Pancreas (tissue), 10 donors: ENCODE measurements around the gene SIL1. TPM values are rescaled to one million over a fixed set of nuclear protein-coding genes. Genes with fewer than 3 reads are reported as not detected.
A peak's percentile ranks its signal among the peaks of the same experiment; 100 is the strongest.

Experiments used
- ATAC-seq, 4 donors: fragments of 200-7000 bp; cut with Tn5 transposase; one replicate each; pipeline versions ENCODE4 v1.8.0 to v1.9.1; 2020; ENCODE audit warnings: mild to moderate bottlenecking in 4 of 4, moderate library complexity in 4 of 4
- DNase-seq, 6 donors: peaks; one replicate each; pipeline ENCODE4 v3.0.0-alpha.2; 2020
- FAIRE-seq: peaks from 2 replicates; lab custom pipeline; 2012; peaks lifted over from hg19 to GRCh38; lab: Jason Lieb, UNC
- H3K27ac ChIP-seq, 4 donors: fragments of 200-600 bp; sonication (generic); 1 replicate in 3 of 4; 2 replicates in 1 of 4; pipeline versions ENCODE4 v1.5.0 to v1.8.0; 2020
- H3K27me3 ChIP-seq, 4 donors: fragments of 200-600 bp; one replicate each; pipeline ENCODE4 v1.8.0; 2021
- H3K36me3 ChIP-seq, 3 donors: fragments of 200-600 bp; sonication (generic) in 1 of 3; one replicate each; pipeline versions ENCODE4 v1.5.0 to v1.8.0; 2020 to 2021
- H3K4me1 ChIP-seq, 3 donors: fragments of 200-600 bp; one replicate each; pipeline ENCODE4 v1.8.0; 2021
- H3K4me3 ChIP-seq, 4 donors: fragments of 200-600 bp; sonication (generic) in 2 of 4; one replicate each; pipeline versions ENCODE4 v1.5.0 to v1.8.0; 2020 to 2021
- H3K9me3 ChIP-seq, 4 donors: fragments of 200-600 bp; one replicate each; pipeline ENCODE4 v1.8.0; 2021
- CTCF ChIP-seq, 4 donors: fragments of 200-600 bp; sonication (generic) in 3 of 4; IDR thresholded peaks; one replicate each; pipeline versions ENCODE4 v1.5.0 to v1.8.0; 2021; ENCODE audit warnings: antibody characterized with exemption in 4 of 4
- WGBS, 2 donors: extraction: QIAGEN DNeasy Blood & Tissue Kit; methylation state at CpG; one replicate each; pipeline ENCODE4 v1.1.7; 2013; 5-methylcytosine and 5-hydroxymethylcytosine counted together
- intact Hi-C, 3 donors: fragments of 100-400 bp; cut with DNase I; formaldehyde crosslinking; loops; one replicate each; pipeline versions ENCODE4 v1.11.1 to v1.14.2; 2022
- polyA plus RNA-seq, 2 donors: library from polyadenylated mRNA; stranded (reverse); fragments of 200-250 nt; gene quantifications; one replicate each; pipeline ENCODE4 v1.2.3, GENCODE V29; 2013
- total RNA-seq, 6 donors: library from RNA; stranded (reverse); fragmentation: NEBNext Ultra II Directional in 4 of 6; extraction: Animal tissue kit (Norgen Biotek cat#: 25700) in 4 of 6; gene quantifications; one replicate each; pipeline versions ENCODE4 v1.2.1 to v1.2.4, GENCODE V29; 2021 to 2023
- donor health status: healthy with polysubstance abuse.
- donor health status: DM: no; HTN: no; CAD: no; lungs with moderate emphysema.
- donor health status: DM: no; HTN: no; CAD: no.
- donor health status: control.
- donor health status: control.
- donor health status: Bipolar disorder and iron deficiency.
- donor health status: DM: yes; HTN: yes; CAD: no.
- donor health status: DM: no; HTN: no; CAD: no.
- donor health status: DM: no; HTN: no; CAD: no.
- donor health status: DM: yes; HTN: yes; CAD: no.

Gene SIL1
- total and polyA plus RNA-seq, 8 donors: 38.6 to 119 (median 55.0) TPM

- DNase-seq (no peak), ATAC-seq (no peak), FAIRE-seq (no peak)
- Histone ChIP-seq H3K36me3 (no peaks in the 10 kb centered on the region), H3K4me3 (no peak overlapping the region), H3K4me1 (no peaks in the 10 kb centered on the region), H3K27ac (no peak overlapping the region), H3K9me3 (no peaks in the 10 kb centered on the region), H3K27me3 (no peaks in the 10 kb centered on the region)
- intact Hi-C loops: no loop called here
- TF ChIP-seq CTCF (IDR thresholded peaks at IDR 0.05): no peak
Observed at GRCh38 chr5:138911441-138911840, 286.7 kb downstream of the SIL1 start.

DNA sequence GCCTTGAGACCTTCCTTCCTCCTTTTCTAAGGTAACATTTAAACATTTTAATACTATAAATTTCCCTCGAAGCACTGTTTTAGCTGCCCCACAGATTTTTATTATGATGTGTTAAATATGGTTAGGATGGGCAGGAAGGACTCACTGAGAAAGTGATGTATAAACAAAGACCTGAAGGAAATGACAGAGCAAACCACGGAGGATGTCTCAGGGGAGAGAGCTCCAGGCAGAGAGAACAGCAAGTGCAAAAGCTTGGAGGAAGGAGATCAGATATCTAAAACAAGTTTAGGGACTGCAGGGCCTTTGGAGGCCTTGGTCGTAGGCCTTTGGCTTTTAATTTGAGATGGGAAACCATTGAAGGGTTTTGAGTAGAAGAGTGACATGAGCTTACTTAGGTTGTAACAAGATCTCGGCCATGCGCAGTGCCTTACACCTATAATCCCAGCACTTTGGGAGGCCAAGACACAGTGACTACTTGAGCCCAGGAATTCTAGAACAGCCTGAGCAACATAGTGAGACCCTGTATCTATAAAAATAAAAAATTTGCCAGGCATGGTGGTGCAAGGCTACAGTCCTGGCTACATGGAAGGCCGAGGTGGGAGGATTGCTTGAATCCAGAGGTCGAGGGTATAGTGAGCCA, 287.5 kb downstream of the SIL1 start:
- no peak overlapping the region for H3K27ac ChIP-seq
- ATAC-seq (no peak), FAIRE-seq (no peak), DNase-seq (no peak)
- intact Hi-C loops: no loop called here
- no peaks in the 10 kb centered on the region for H3K27me3 ChIP-seq
- no peak for TF ChIP-seq CTCF (IDR thresholded peaks at IDR 0.05)
- no peaks in the 10 kb centered on the region for H3K36me3 ChIP-seq
- WGBS, 2 donors: 92 to 96% methylated on average over 7 of the region's 7 CpGs
- no peak overlapping the region for H3K4me3 ChIP-seq
- H3K9me3 ChIP-seq: no peaks in the 10 kb centered on the region
- no peaks in the 10 kb centered on the region for H3K4me1 ChIP-seq

DNA sequence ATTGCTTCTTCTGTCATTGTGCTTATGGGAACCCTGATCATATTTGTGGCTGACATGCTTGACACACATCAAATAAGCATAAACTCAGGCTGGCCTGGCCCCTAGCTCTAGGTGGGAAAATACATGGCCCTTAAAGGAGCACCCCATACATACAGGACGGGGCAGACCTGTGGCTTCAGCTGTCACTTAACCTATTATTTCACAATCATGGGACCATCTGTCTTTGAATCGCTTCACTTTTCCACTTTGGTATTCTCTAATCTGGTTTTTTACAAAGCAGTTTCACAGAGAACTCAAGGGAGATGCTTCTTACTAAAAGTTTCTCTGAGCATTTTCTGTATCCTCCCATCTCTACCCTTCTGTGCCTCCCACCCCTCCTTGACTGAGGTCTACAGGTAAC, 288.4 kb downstream of the SIL1 start:
- WGBS, 2 donors: 93 to 98% methylated on average over 2 of the region's 2 CpGs

DNA sequence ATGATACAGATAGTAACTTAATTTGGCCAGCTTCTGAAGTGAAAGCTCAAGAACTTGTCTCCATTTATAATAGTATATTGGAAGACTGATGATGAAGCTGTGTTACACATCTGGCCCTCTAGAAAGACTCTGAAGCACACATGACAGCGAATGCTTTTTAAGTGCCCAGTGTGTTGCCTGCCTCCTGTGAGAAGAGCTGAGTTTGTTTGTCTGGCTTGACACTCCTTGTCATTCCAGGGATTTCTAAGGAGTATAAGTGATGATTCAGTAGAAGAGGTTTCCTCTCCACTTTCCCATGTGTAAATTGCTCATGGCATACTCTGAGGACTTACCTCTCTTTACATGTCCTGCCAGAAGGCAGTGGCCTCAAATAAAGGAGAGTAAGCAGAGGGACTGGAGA, 292.6 kb downstream of the SIL1 start:
- no peak for TF ChIP-seq CTCF (IDR thresholded peaks at IDR 0.05)
- H3K27ac ChIP-seq: no peak overlapping the region
- DNase-seq: no peak
- H3K36me3 ChIP-seq: no peaks in the 10 kb centered on the region
- no peaks in the 10 kb centered on the region for H3K4me1 ChIP-seq
- H3K9me3 ChIP-seq: no peaks in the 10 kb centered on the region
- WGBS, 2 donors: 97 to 99% methylated on average over 1 of the region's 1 CpG
- intact Hi-C loops: no loop called here
- no peak for FAIRE-seq
- no peaks in the 10 kb centered on the region for H3K27me3 ChIP-seq
- H3K4me3 ChIP-seq: no peak overlapping the region
- ATAC-seq: no peak

More for the DNA sequence above, 288.4 kb downstream of the SIL1 start:
- FAIRE-seq (no peak), ATAC-seq (no peak), DNase-seq (no peak)
- Histone ChIP-seq H3K4me1 (no peaks in the 10 kb centered on the region), H3K27ac (no peak overlapping the region), H3K36me3 (no peaks in the 10 kb centered on the region), H3K4me3 (no peak overlapping the region), H3K27me3 (no peaks in the 10 kb centered on the region), H3K9me3 (no peaks in the 10 kb centered on the region)
- intact Hi-C loops: no loop called here
- no peak for TF ChIP-seq CTCF (IDR thresholded peaks at IDR 0.05)

- H3K9me3 ChIP-seq: no peaks in the 10 kb centered on the region
- FAIRE-seq (no peak), ATAC-seq (peak in 1 of 4 donors; percentile 18), DNase-seq (no peak)
- no peaks in the 10 kb centered on the region for H3K27me3 ChIP-seq
- TF ChIP-seq CTCF (IDR thresholded peaks at IDR 0.05): no peak
- intact Hi-C loops: no loop called here
- no peaks in the 10 kb centered on the region for H3K36me3 ChIP-seq
- H3K4me1 ChIP-seq: peaks cover 0 to 5% (median 0%) of the 10 kb centered on the region in 3 donors
- 87 to 89% methylated on average over 10 of the region's 10 CpGs for WGBS, 2 donors
- no peak overlapping the region for H3K4me3 ChIP-seq
- H3K27ac ChIP-seq: no peak overlapping the region
Observed at GRCh38 chr5:138903130-138903775, 294.9 kb downstream of the SIL1 start.
